ENCODE results near the gene BCR. TPM values are rescaled to one million over a fixed set of nuclear protein-coding genes. Genes with fewer than 3 reads are reported as not detected.
A peak's percentile ranks its signal among the peaks of the same experiment; 100 is the strongest.

Gene BCR
- total and polyA plus RNA-seq, 9 donors = 7.1 to 44.6 (median 35.6) TPM

DNA sequence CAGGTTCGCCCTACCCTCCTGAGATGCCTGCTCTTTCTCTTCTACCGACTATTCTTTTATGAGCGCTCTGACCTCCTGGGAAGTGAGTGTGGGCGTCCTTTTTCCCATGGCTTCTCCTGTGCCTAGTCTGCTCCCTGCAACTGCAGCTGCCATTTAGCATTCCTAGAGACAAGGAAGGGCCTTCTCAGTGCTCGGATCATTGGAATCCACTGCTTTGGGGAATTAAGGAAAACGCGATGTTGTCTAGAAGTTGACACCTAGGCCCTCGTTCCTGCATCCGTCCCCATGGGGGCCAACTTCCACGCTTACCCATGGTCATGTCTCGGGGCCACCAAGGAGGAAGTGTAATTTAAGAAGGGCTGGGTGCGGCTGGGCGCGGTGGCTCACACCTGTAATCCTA lies 95.4 kb downstream of the BCR start:
- WGBS, 3 donors = 93 to 94% (median 93%) methylated on average over 14 of the region's 14 CpGs
- no peaks in the 10 kb centered on the region for H3K36me3 ChIP-seq
- H3K27ac ChIP-seq = no peak overlapping the region
- no peak for DNase-seq
- no peaks in the 10 kb centered on the region for H3K4me1 ChIP-seq (ENCODE audit: insufficient read depth)
- H3K27me3 ChIP-seq = no peaks in the 10 kb centered on the region
- intact Hi-C loops (cut with DNase I) = no loop called here
- TF ChIP-seq POLR2A (IDR thresholded peaks at IDR 0.05) (no peak), EP300 (IDR thresholded peaks at IDR 0.05) (no peak), CTCF (IDR thresholded peaks at IDR 0.05) (no peak)
- no peaks in the 10 kb centered on the region for H3K9me3 ChIP-seq
- H3K4me3 ChIP-seq = no peak overlapping the region

GRCh38 chr22:23276656-23277582 lies 96.6 kb downstream of the BCR start:
- H3K27me3 ChIP-seq = no peaks in the 10 kb centered on the region
- 87 to 92% (median 91%) methylated on average over 20 of the region's 20 CpGs for WGBS, 3 donors

DNA sequence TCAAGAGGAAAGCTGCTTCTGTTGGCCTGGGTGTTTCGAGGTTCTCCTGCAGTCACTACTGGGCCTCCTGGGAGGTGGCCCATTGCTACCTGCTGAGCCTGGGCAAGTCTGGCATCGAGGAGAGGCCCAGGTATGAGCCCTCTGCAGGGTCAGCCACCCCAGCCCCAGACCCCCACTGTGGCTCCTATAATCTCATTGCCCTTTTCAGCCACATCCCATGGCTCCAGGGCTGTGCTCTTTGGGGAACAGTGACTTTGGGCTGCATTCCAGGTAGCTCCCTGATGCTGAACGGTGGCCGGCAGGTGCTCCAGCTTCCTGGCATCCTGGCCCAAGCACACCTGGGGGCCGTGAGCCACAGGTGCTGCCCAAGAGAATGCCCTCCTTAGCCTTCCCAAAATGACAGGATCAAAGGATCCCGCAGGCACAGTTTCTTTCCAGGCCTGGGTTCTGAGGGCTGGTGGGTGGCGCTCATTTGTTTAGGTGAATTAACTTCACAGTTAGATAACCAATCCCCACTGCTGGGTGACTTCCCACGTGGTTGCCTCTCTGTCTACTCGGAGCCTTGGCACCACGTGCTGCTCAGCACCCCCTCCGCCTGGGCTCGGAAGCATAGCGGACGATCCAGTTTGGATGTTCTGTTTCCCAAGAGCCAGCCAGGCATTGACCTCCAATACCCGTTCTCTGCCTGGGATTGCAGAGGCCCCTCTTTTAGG lies 97.4 kb downstream of the BCR start:
- DNase-seq = no peak
- TF ChIP-seq CTCF (IDR thresholded peaks at IDR 0.05) (no peak), POLR2A (IDR thresholded peaks at IDR 0.05) (no peak), EP300 (IDR thresholded peaks at IDR 0.05) (no peak)
- Histone ChIP-seq H3K9me3 (no peaks in the 10 kb centered on the region), H3K4me1 (ENCODE audit: insufficient read depth) (peaks cover 1% of the 10 kb centered on the region), H3K36me3 (no peaks in the 10 kb centered on the region), H3K4me3 (no peak overlapping the region), H3K27me3 (no peaks in the 10 kb centered on the region), H3K27ac (no peak overlapping the region)
- 83 to 87% (median 84%) methylated on average over 15 of the region's 15 CpGs for whole genome bisulfite sequencing, 3 donors
- intact Hi-C loops (cut with DNase I) = loop anchor here in 1 of 4 donors (2.0 kb wide), 1 partner anchor 95 kb away; no protein-coding TSS in a partner anchor

More at GRCh38 chr22:23276656-23277582, 96.6 kb downstream of the BCR start:
- no peak for DNase-seq
- Histone ChIP-seq H3K27ac (no peak overlapping the region), H3K9me3 (no peaks in the 10 kb centered on the region), H3K4me3 (no peak overlapping the region), H3K4me1 (ENCODE audit: insufficient read depth) (peaks cover 1% of the 10 kb centered on the region), H3K36me3 (no peaks in the 10 kb centered on the region)
- no peak for TF ChIP-seq EP300 (IDR thresholded peaks at IDR 0.05)
- TF ChIP-seq CTCF (IDR thresholded peaks at IDR 0.05) = no peak
- TF ChIP-seq POLR2A (IDR thresholded peaks at IDR 0.05) = no peak
- intact Hi-C loops (cut with DNase I) = no loop called here

DNA sequence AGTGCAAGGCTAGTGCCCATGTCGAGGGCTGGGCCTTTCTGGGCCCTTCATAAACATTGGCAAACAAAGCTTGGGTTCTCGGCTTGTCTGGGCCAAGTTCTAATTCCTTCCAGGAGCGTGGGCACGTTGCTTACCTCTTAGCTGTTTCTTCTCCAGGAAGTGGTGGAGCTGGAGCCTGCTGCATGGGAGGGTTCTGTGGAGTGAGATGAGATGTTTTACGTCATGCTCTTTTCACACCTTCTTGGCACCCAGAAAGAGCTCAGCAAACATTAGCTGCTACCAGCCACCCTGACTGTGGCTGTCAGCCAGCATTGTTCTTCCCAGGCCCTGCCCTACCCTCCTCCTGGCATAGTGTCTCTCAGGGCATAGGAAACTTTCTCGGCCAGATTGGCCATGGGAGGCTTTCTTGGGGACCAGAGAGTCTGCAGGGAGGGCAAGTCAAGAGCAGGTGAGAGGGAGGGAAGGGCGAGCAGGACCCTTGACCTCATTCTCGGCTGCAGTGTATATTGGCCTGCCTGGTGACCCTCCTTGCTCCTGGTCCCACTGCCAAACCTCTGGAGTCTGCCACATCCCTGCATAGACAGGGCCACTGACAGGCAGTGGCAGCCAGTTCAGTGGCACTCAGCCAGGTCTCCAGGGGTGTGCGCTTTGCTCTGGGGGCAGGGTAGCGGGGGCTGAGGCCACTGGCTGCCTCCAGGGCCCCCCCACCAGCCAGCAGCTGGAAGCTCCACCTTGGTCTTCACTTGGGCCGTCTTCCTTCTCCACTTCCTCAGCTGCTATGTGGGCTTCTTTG lies 98.8 kb downstream of the BCR start:
- H3K27me3 ChIP-seq = no peaks in the 10 kb centered on the region
- 60 to 69% (median 63%) methylated on average over 11 of the region's 11 CpGs for WGBS, 3 donors
- no peak for TF ChIP-seq EP300 (IDR thresholded peaks at IDR 0.05)
- H3K36me3 ChIP-seq = no peaks in the 10 kb centered on the region
- H3K9me3 ChIP-seq = no peaks in the 10 kb centered on the region
- peak in 1 of 5 donors; percentile 43 for DNase-seq
- no peak overlapping the region for H3K4me3 ChIP-seq
- peaks cover 1% of the 10 kb centered on the region for H3K4me1 ChIP-seq (ENCODE audit: insufficient read depth)
- intact Hi-C loops (cut with DNase I) = loop anchor here in 1 of 4 donors (2.0 kb wide), 1 partner anchor 96 kb away; no protein-coding TSS in a partner anchor
- H3K27ac ChIP-seq = no peak overlapping the region
